Activated CD8-positive, alpha-beta T cell treated with anti-CD3 and anti-CD28 coated beads for 36 hours (primary cell): Measurements from ENCODE around the gene CACHD1. TPM values are rescaled to one million over a fixed set of nuclear protein-coding genes. Genes with fewer than 3 reads are reported as not detected.
"Not testable (repeated sequence)": the region's sequence is repeated elsewhere in the genome, so short reads cannot be mapped to it uniquely, and the experiment has no call there.

Experiments used
- ATAC-seq: fragments of 200-7000 bp; cut with Tn5 transposase; one replicate; pipeline ENCODE4 v1.10.0; 2021; ENCODE audit warnings: mild to moderate bottlenecking, moderate library complexity
- CTCF ChIA-PET: fragments of 350-600 bp; sonication (Branson Sonifier 250); formaldehyde crosslinking; loops from one replicate; lab custom pipeline; 2021; ENCODE audit warnings: antibody characterized with exemption; lab: Charles Lee
- POLR2A ChIA-PET: fragments of 350-600 bp; sonication (Branson Sonifier 250); formaldehyde crosslinking; loops from one replicate; lab custom pipeline; 2021; ENCODE audit warnings: antibody characterized with exemption; lab: Charles Lee
- DNase-seq: peaks from one replicate; pipeline ENCODE4 v3.0.0-alpha.2; 2020
- H3K27ac Mint-ChIP-seq: one replicate; pipeline ENCODE4 v1.8.0; 2021; ENCODE audit warnings: mild to moderate bottlenecking, mixed read lengths
- H3K27me3 Mint-ChIP-seq: one replicate; pipeline ENCODE4 v1.8.0; 2021; ENCODE audit warnings: mixed read lengths
- H3K36me3 Mint-ChIP-seq: one replicate; pipeline ENCODE4 v1.8.0; 2021; ENCODE audit warnings: low read depth, mixed read lengths
- H3K4me1 Mint-ChIP-seq: one replicate; pipeline ENCODE4 v1.8.0; 2021; ENCODE audit warnings: low read depth, mixed read lengths
- H3K4me3 Mint-ChIP-seq: one replicate; pipeline ENCODE4 v1.8.0; 2021; ENCODE audit warnings: mild to moderate bottlenecking, moderate library complexity, mixed read lengths
- H3K9me3 Mint-ChIP-seq: one replicate; pipeline ENCODE4 v1.8.0; 2021; ENCODE audit warnings: mixed read lengths
- CTCF ChIP-seq: fragments of 200-600 bp; IDR thresholded peaks from one replicate; pipeline ENCODE4 v1.8.0; 2022; ENCODE audit warnings: antibody characterized with exemption, mild to moderate bottlenecking
- intact Hi-C: fragments of 100-400 bp; cut with micrococcal nuclease; formaldehyde crosslinking; loops from one replicate; pipeline ENCODE4 v1.10.0; 2022
- microRNA-seq: library from miRNA; unstranded; fragments of <30 nt; microRNA quantifications from one replicate; pipeline ENCODE4 v1.2.0, GENCODE V29; 2022; ENCODE audit warnings: borderline microRNAs expressed, borderline replicate concordance
- total RNA-seq, 2 experiments: library from RNA; stranded (reverse); gene quantifications; one replicate each; pipeline ENCODE4 v1.2.3, GENCODE V29; 2021

CACHD1 gene
- total RNA-seq, 2 experiments from 2014 or later, result 2.2 to 2.5 TPM

- ChIA-PET CTCF (no interaction called here), POLR2A (no interaction called here)
- H3K27me3 Mint-ChIP-seq, result peaks cover 2% of the 10 kb centered on the region
- H3K4me3 Mint-ChIP-seq, result no peak overlapping the region
- intact Hi-C loops, result no loop called here
- no peak for TF ChIP-seq CTCF
- no peaks in the 10 kb centered on the region for H3K4me1 Mint-ChIP-seq
- no peaks in the 10 kb centered on the region for H3K36me3 Mint-ChIP-seq
- ATAC-seq, result no peak
- DNase-seq, result no peak
- H3K27ac Mint-ChIP-seq, result no peak overlapping the region
- no peaks in the 10 kb centered on the region for H3K9me3 Mint-ChIP-seq
Measured at GRCh38 chr1:64734287-64734652, 264.3 kb downstream of the CACHD1 start.

DNA sequence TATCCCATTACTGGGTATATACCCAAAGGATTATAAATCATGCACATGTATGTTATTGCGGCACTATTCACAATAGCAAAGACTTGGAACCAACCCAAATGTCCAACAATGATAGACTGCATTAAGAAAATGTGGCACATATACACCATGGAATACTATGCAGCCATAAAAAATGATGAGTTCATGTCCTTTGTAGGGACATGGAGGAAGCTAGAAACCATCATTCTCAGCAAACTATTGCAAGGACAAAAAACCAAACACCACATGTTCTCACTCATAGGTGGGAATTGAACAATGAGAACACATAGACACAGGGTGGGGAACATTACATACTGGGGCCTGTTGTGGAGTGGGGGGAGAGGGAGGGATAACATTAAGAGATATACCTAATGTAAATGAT is 270.8 kb downstream of the CACHD1 start:
- POLR2A ChIA-PET, H3K27ac Mint-ChIP-seq, intact Hi-C loops, H3K4me1 Mint-ChIP-seq, H3K27me3 Mint-ChIP-seq, H3K9me3 Mint-ChIP-seq, ATAC-seq, H3K4me3 Mint-ChIP-seq, H3K36me3 Mint-ChIP-seq, DNase-seq, CTCF ChIA-PET: not testable (repeated sequence)

Small RNAs within 50 kb of the gene (microRNA-seq; reads per million reads assigned to microRNA genes)
- not detected for gene MIR4794
